Measurements from ENCODE around the gene C1GALT1.

- TF ChIP-seq CTCF (IDR thresholded peaks at IDR 0.05) (no peak), POLR2A (IDR thresholded peaks at IDR 0.05) (no peak), EP300 (IDR thresholded peaks at IDR 0.05) (no peak)
Observed at GRCh38 chr7:7207876-7208275, 25.5 kb downstream of the C1GALT1 start.
